Mesodermal cell (in vitro differentiated cells): ENCODE data around the gene PDX1.

ENCODE experiments used
- H3K27ac ChIP-seq: 2 replicates; pipeline ENCODE4 v1.7.0; 2013; ENCODE audit warnings: mild to moderate bottlenecking, low read depth, low read length, moderate library complexity; ENCODE audit not compliant: severe bottlenecking
- H3K36me3 ChIP-seq: 2 replicates; pipeline ENCODE4 v1.7.1; 2013; ENCODE audit warnings: mild to moderate bottlenecking, low read length, moderate library complexity; ENCODE audit not compliant: control insufficient read depth, insufficient read depth
- H3K4me1 ChIP-seq: one replicate; pipeline ENCODE4 v1.7.1; 2013; ENCODE audit warnings: mild to moderate bottlenecking, low read length; ENCODE audit not compliant: insufficient read depth, control insufficient read depth, poor library complexity, severe bottlenecking
- H3K4me3 ChIP-seq: 2 replicates; pipeline ENCODE4 v1.7.0; 2013; ENCODE audit warnings: low read length, control low read depth, mild to moderate bottlenecking; ENCODE audit not compliant: insufficient read depth, poor library complexity, severe bottlenecking; ENCODE audit errors: extremely low read depth
- H3K9me3 ChIP-seq: 2 replicates; pipeline ENCODE4 v1.7.1; 2013; ENCODE audit warnings: mild to moderate bottlenecking, low read length, moderate library complexity; ENCODE audit not compliant: control insufficient read depth
- WGBS, 2 experiments: methylation state at CpG; one replicate each; pipeline ENCODE4 v1.1.5; 2013; ENCODE audit warnings: missing lambda C conversion rate in 2 of 2; ENCODE audit not compliant: insufficient coverage in 2 of 2; 5-methylcytosine and 5-hydroxymethylcytosine counted together

Gene PDX1

DNA sequence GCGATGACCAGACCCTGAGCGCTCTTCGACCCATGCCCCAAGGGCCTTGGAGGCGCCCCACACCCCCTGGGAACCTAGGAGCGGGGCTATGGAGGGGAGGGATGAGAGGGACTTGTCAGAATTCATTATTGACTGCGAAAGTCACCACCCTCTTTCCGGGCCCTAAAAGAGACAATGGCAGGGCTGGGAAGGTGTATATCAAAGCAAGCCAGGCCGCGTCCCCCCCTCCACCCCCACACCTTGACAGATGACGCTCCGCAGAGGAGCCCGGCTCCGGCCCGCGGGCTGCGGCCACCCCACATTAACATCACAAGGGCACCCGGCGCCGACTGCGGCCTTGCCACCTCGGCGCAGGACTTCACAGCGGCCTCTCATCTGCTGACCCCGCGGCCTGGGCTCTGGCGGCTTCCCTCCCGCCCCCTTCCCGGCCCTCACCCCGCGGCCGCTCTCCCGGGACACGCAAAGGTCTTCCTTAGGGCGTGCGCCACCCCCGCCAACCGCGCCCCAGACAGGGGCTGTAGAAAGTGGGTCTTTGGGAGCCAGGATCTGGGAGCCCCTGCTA is 46.9 kb downstream of the PDX1 start:
- no peak overlapping the region for H3K27ac ChIP-seq
- H3K4me3 ChIP-seq, result peak overlapping the region; percentile 38
- 1 to 3% methylated on average over 22 to 25 of the region's 38 CpGs for WGBS, 2 experiments

GRCh38 chr13:27967203-27967735 is 47.5 kb downstream of the PDX1 start:
- peak overlapping the region; percentile 38 for H3K4me3 ChIP-seq
- peaks cover 19% of the 10 kb centered on the region for H3K4me1 ChIP-seq
- 0 to 3% methylated on average over 8 to 15 of the region's 18 CpGs for WGBS, 2 experiments
- H3K27ac ChIP-seq, result no peak overlapping the region
- no peaks in the 10 kb centered on the region for H3K36me3 ChIP-seq
- H3K9me3 ChIP-seq, result no peaks in the 10 kb centered on the region

More for the DNA sequence above, 46.9 kb downstream of the PDX1 start:
- Histone ChIP-seq H3K36me3 (no peaks in the 10 kb centered on the region), H3K9me3 (no peaks in the 10 kb centered on the region), H3K4me1 (peaks cover 21% of the 10 kb centered on the region)

DNA sequence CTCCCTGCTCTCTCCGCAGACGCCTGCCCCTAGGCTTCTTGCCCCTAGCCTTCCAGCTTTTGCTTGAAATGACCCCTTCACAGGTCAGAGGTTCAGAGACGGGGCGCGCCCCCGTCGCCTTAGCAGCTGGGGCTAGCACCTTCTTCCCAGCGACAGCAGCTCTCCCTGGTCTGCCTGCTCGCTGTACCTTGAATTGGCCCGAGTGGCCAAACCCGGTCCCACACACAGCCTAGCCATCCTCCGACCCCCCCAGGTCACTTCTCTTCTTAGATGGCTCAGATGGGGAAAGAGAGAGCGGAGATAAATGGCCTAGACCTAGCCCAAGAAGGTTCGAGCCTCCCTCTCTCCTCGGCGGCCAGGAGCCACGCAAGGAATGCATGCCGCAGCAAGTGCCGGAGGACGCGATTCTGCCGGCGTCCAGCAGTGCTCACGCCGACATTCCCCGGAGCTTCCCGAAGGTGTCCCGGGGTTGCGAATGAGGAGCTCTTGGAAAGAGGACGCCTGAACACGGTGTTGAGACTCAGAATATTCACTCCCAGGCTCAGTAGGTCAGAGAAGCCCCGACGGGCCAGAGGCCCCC is 48.0 kb downstream of the PDX1 start:
- Histone ChIP-seq H3K4me3 (peak overlapping the region; percentile 38), H3K4me1 (peaks cover 18% of the 10 kb centered on the region), H3K9me3 (no peaks in the 10 kb centered on the region), H3K36me3 (no peaks in the 10 kb centered on the region), H3K27ac (no peak overlapping the region)
- WGBS, 2 experiments, result 1 to 2% methylated on average over 28 to 31 of the region's 33 CpGs

- peak overlapping the region; percentile 38 for H3K4me3 ChIP-seq
- peaks cover 18% of the 10 kb centered on the region for H3K4me1 ChIP-seq
- WGBS, 2 experiments, result 1% methylated on average over 75 to 78 of the region's 86 CpGs
- no peaks in the 10 kb centered on the region for H3K36me3 ChIP-seq
- H3K27ac ChIP-seq, result no peak overlapping the region
- no peaks in the 10 kb centered on the region for H3K9me3 ChIP-seq
These were observed 48.7 kb downstream of the PDX1 start for GRCh38 chr13:27968316-27969081.

- peaks cover 18% of the 10 kb centered on the region for H3K4me1 ChIP-seq
- no peaks in the 10 kb centered on the region for H3K36me3 ChIP-seq
- WGBS, 2 experiments, result 0 to 1% methylated on average over 17 to 24 of the region's 34 CpGs
- no peaks in the 10 kb centered on the region for H3K9me3 ChIP-seq
- H3K27ac ChIP-seq, result peak within 1 kb of the TSS; percentile 33
- H3K4me3 ChIP-seq, result peak within 1 kb of the TSS; percentile 38
These were observed 49.5 kb downstream of the PDX1 start, which contains the start of gene CDX2 for GRCh38 chr13:27969082-27969865. Gene CDX2 (minus strand): TSS chr13:27969315. CDS start chr13:27969006, 309 bp downstream.

DNA sequence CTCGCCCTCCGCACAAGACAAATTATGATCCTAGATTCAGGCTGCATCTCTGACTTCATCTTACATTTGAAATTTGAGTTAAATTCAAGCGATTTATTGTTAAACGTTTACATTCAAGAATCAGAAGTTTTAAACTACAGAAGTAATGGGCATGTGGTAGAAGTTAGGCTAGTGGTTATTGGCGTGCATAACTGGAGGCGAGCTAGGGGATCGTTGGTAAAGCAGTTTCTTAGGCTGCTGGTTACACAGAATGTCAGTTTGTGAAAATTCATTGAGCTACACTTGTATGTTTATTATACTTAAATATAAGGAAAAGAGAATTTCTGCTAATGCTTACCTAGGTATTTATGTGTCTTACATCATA is 50.0 kb downstream of the PDX1 start:
- no peak overlapping the region for H3K4me3 ChIP-seq
- H3K9me3 ChIP-seq, result no peaks in the 10 kb centered on the region
- no peaks in the 10 kb centered on the region for H3K36me3 ChIP-seq
- no peak overlapping the region for H3K27ac ChIP-seq
- 8 to 19% methylated on average over 3 to 4 of the region's 7 CpGs for WGBS, 2 experiments
- H3K4me1 ChIP-seq, result peaks cover 18% of the 10 kb centered on the region

GRCh38 chr13:27970382-27971235 is 50.8 kb downstream of the PDX1 start:
- Histone ChIP-seq H3K27ac (peak overlapping the region; percentile 50), H3K36me3 (no peaks in the 10 kb centered on the region), H3K9me3 (no peaks in the 10 kb centered on the region), H3K4me1 (peaks cover 18% of the 10 kb centered on the region), H3K4me3 (no peak overlapping the region)
- 1 to 2% methylated on average over 39 to 44 of the region's 53 CpGs for WGBS, 2 experiments

DNA sequence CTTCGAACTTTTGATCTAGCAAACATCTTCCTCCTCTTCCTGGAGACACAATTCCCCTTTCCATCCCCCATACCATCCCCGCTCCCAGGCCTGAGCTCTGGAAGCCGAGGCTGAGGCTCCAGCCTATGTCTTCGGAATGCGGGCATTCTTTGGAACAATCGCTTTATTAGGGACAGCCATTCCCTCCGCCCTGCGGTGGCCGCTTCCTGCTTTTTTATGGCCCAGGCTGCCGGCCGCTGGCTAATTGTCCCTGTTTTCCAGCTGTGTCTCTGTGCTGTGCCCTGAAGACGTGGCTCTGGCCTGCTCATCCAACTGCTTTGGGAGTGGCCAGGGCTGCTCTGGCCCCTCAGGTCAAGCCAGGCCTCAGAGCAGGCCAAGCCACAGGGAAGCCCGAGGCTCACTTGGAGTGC is 51.4 kb downstream of the PDX1 start:
- Histone ChIP-seq H3K27ac (peak overlapping the region; percentile 64), H3K4me1 (peaks cover 15% of the 10 kb centered on the region), H3K9me3 (no peaks in the 10 kb centered on the region), H3K4me3 (no peak overlapping the region), H3K36me3 (no peaks in the 10 kb centered on the region)
- WGBS, 2 experiments, result 2% methylated on average over 12 of the region's 13 CpGs

GRCh38 chr13:27971776-27972477 is 52.1 kb downstream of the PDX1 start:
- Histone ChIP-seq H3K27ac (peak overlapping the region; percentile 64), H3K4me1 (peaks cover 10% of the 10 kb centered on the region)

More at GRCh38 chr13:27971776-27972477, 52.1 kb downstream of the PDX1 start:
- WGBS, 2 experiments, result 22 to 24% methylated on average over 5 to 7 of the region's 7 CpGs
- H3K36me3 ChIP-seq, result no peaks in the 10 kb centered on the region
- no peaks in the 10 kb centered on the region for H3K9me3 ChIP-seq
- H3K4me3 ChIP-seq, result no peak overlapping the region
